HG02884 (cell line): ENCODE measurements around the gene SLC41A3.

Source experiments
- ATAC-seq: cut with Tn5 transposase; IDR thresholded peaks from one replicate; pipeline ENCODE4 v1.9.1; 2021; ENCODE audit warnings: mild to moderate bottlenecking, moderate library complexity; ENCODE audit not compliant: unreplicated experiment

SLC41A3 gene

GRCh38 chr3:126121074-126121473, 37.1 kb upstream of the SLC41A3 start:
- no peak for ATAC-seq

GRCh38 chr3:126119976-126120375, 36.1 kb upstream of the SLC41A3 start:
- ATAC-seq = no peak

- no peak for ATAC-seq
These were observed 35.2 kb upstream of the SLC41A3 start for GRCh38 chr3:126119008-126119675.

- no peak for ATAC-seq
These were observed 34.7 kb upstream of the SLC41A3 start for GRCh38 chr3:126118591-126118990.

- no peak for ATAC-seq
These were observed 33.9 kb upstream of the SLC41A3 start for GRCh38 chr3:126117786-126118185.

GRCh38 chr3:126117212-126117611, 33.3 kb upstream of the SLC41A3 start:
- no peak for ATAC-seq

- ATAC-seq = no peak
These were observed 32.6 kb upstream of the SLC41A3 start for GRCh38 chr3:126116526-126116925.

GRCh38 chr3:126114443-126115386, 30.8 kb upstream of the SLC41A3 start:
- ATAC-seq = no peak

- no peak for ATAC-seq
These were observed 30.0 kb upstream of the SLC41A3 start for GRCh38 chr3:126113733-126114442.

- no peak for ATAC-seq
These were observed 29.3 kb upstream of the SLC41A3 start for GRCh38 chr3:126113238-126113555.

GRCh38 chr3:126112531-126113237, 28.8 kb upstream of the SLC41A3 start:
- ATAC-seq = no peak

- ATAC-seq = no peak
These were observed 27.9 kb upstream of the SLC41A3 start for GRCh38 chr3:126111566-126112475.

- no peak for ATAC-seq
These were observed 27.2 kb upstream of the SLC41A3 start for GRCh38 chr3:126111126-126111551.

GRCh38 chr3:126110431-126111125, 26.7 kb upstream of the SLC41A3 start:
- ATAC-seq = no peak

- no peak for ATAC-seq
These were observed 25.9 kb upstream of the SLC41A3 start for GRCh38 chr3:126109880-126110235.

- ATAC-seq = no peak
These were observed 25.4 kb upstream of the SLC41A3 start for GRCh38 chr3:126109146-126109879.

- ATAC-seq = no peak
These were observed 24.7 kb upstream of the SLC41A3 start for GRCh38 chr3:126108676-126109050.

GRCh38 chr3:126107957-126108675, 24.2 kb upstream of the SLC41A3 start:
- no peak for ATAC-seq
